HepG2 (cell line): ENCODE measurements around the gene HOXA10.

ENCODE experiments used
- BRCA1 ChIP-seq: sonication (generic); formaldehyde crosslinking; IDR thresholded peaks from 2 replicates; pipeline ENCODE4 v1.4.0; 2020; ENCODE audit warnings: missing genetic modification reagents
- CTCF ChIP-seq: sonication (generic); formaldehyde crosslinking; IDR thresholded peaks from 2 replicates; pipeline ENCODE4 v1.5.0; 2020; ENCODE audit warnings: mild to moderate bottlenecking, missing genetic modification reagents, moderate library complexity
- GABPB1 ChIP-seq: IDR thresholded peaks from 2 replicates; pipeline ENCODE4 v1.6.1; 2016; ENCODE audit warnings: mild to moderate bottlenecking, missing genetic modification reagents, moderate library complexity, missing compliant biosample characterization
- PREB ChIP-seq: sonication (generic); formaldehyde crosslinking; IDR thresholded peaks from 2 replicates; pipeline ENCODE4 v1.4.0; 2020; ENCODE audit warnings: missing genetic modification reagents
- RBAK ChIP-seq: sonication (generic); formaldehyde crosslinking; IDR thresholded peaks from 2 replicates; pipeline ENCODE4 v1.5.1; 2020; ENCODE audit warnings: mild to moderate bottlenecking, missing genetic modification reagents
- RBM39 ChIP-seq: fragments of 200-400 bp; formaldehyde crosslinking; IDR thresholded peaks from one replicate; pipeline ENCODE4 v1.6.1; 2018; ENCODE audit warnings: antibody characterized with exemption, mild to moderate bottlenecking, low read depth, low read length; ENCODE audit not compliant: poor library complexity, severe bottlenecking

GRCh38 chr7:27173956-27174873 is at the start of gene HOXA10:
- TF ChIP-seq GABPB1 (CRISPR knock-in tag) (no peak), RBM39 (no peak), PREB (CRISPR knock-in tag) (no peak), CTCF (CRISPR knock-in tag) (no peak), RBAK (CRISPR knock-in tag) (no peak), BRCA1 (CRISPR knock-in tag) (no peak)
